ENCODE results near the gene MCF2L2.

Gene MCF2L2

DNA sequence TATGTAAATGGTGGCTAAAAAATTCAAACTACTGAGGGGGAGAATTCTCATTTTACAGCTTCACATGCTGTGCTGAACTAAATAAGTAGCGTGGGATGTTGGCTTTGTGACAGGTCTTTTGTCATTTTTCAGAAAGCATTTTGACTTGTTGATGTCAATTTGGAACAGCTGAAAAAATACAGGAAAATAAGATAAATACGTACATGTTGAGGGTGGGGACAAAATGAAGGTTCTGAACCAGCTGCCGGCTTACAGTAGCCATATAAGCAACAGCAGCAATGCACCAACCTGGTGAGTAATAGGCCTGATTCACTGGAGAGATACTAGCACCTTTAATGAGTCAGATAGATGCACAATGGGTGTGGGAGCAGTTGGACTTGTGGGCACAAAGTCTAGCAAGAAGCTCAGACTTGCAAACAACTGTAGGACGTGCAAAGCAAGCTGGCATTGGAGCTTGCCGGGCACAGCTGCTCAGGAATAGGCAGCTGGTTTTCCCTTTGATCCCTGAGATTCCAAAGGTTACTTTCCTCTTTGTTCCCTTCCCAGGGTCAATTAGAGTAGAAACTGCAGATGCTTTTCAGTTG lies 162.5 kb downstream of the MCF2L2 start:
- TF ChIP-seq, protein P1, sequence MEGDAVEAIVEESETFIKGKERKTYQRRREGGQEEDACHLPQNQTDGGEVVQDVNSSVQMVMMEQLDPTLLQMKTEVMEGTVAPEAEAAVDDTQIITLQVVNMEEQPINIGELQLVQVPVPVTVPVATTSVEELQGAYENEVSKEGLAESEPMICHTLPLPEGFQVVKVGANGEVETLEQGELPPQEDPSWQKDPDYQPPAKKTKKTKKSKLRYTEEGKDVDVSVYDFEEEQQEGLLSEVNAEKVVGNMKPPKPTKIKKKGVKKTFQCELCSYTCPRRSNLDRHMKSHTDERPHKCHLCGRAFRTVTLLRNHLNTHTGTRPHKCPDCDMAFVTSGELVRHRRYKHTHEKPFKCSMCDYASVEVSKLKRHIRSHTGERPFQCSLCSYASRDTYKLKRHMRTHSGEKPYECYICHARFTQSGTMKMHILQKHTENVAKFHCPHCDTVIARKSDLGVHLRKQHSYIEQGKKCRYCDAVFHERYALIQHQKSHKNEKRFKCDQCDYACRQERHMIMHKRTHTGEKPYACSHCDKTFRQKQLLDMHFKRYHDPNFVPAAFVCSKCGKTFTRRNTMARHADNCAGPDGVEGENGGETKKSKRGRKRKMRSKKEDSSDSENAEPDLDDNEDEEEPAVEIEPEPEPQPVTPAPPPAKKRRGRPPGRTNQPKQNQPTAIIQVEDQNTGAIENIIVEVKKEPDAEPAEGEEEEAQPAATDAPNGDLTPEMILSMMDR (IDR thresholded peaks at IDR 0.05), result no peak
- no peak overlapping the region for H3K27ac ChIP-seq

DNA sequence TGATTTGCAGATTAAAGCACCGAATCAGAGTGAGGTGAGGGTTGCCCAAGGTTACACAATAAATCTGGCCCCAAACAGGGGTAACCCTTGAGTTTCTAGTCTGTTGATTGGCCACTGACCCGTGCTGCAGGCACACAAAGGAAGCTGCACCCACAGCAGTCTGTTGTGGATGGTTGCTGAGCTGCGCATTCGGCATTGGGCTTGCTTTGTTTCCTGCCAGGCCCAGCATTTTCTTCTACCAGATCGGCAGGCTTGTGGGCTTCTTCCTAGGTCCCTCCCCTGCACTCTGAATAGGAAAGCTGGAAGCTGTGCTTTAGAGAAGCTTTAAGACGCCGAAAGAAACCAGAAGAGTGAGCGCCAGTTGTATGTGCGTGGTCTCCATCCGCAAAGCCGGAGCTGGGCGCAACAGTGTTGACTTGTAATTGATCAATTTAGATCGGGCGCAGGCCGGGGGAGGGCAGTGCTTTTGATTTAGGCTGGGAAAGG lies 163.2 kb downstream of the MCF2L2 start:
- TF ChIP-seq, protein P1 (IDR thresholded peaks at IDR 0.05), result no peak
- TF ChIP-seq ZFX (IDR thresholded peaks at IDR 0.05; ENCODE audit: borderline replicate concordance), result no peak
- H3K27ac ChIP-seq, result no peak overlapping the region

DNA sequence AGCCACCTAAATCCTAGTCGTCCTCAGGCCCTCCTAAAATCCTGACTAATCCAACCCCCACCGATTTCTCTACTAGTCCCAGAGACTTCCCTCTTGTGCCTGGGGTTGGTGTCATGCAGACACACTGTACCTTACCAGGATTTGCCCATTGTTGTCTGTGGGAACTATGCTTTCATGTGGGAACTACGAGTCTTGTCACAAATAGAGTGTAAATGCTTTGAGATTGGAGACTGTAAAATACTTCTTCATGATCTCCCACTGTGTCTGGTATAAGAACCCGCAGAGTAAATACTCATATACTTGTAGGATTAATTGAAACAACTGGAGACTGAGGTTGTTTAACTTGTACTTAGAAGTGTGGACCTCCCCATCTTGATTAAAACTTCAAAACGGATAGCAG lies 164.2 kb downstream of the MCF2L2 start:
- TF ChIP-seq, protein P1 (IDR thresholded peaks at IDR 0.05), result no peak
- no peak for TF ChIP-seq ZFX (IDR thresholded peaks at IDR 0.05; ENCODE audit: borderline replicate concordance)
- no peak overlapping the region for H3K27ac ChIP-seq

DNA sequence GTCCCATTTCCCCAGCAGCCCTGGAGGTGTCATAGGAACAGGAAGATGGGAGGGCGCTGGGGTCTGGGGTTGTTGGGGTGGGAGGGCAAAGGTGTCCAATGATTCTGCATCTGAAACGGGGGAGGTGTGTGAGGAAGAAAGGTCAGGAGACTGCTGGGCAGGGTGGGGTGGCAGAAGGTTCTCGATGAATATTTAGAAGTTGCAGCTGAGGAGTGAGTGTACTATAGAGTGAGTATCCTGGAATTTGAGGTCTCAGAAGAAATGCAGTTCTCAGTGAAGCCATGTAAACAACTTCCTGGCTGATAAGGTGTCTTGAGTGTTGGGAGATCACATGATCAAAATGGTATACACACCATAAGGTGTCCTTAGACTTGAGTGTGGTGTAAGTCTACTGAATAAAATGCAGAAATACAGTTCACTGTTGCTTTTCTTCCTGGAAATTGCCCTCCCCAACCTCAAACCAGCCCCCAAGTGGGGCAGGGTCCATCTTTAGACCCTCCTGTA lies 165.5 kb downstream of the MCF2L2 start:
- TF ChIP-seq ZFX (IDR thresholded peaks at IDR 0.05; ENCODE audit: borderline replicate concordance), result no peak
- TF ChIP-seq, protein P1 (IDR thresholded peaks at IDR 0.05), result no peak
- H3K27ac ChIP-seq, result no peak overlapping the region

DNA sequence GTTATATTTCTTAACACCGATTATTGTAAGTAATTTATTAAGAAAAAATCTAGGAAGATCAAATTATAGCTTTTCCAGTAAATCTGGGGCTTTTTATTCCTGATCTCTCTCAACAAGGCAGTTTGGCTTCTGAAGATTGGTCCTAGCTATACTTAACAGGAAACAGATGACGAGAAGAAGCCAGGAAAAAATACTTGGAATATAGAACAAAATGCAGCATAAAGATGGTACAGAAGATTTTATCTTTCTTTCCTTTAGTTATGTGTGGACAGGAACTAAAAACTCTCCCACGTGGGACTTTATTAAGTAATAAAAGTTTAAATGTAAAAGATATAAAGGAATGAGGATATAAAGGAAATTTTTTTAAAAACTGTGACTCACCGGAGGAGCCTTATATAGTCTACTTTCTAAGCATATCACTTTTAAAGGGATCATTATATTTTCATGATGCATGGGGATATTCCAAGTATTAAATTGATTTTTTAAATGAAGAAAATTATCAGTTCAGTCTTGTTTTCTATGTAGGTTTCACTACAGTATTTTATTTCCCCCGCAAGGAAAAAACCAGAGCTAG lies 167.2 kb downstream of the MCF2L2 start:
- H3K27ac ChIP-seq, result no peak overlapping the region
- TF ChIP-seq, protein P1 (IDR thresholded peaks at IDR 0.05), result no peak
- TF ChIP-seq ZFX (IDR thresholded peaks at IDR 0.05; ENCODE audit: borderline replicate concordance), result no peak

- no peak overlapping the region for H3K27ac ChIP-seq
- TF ChIP-seq, protein P1 (IDR thresholded peaks at IDR 0.05), result no peak
- TF ChIP-seq ZFX (IDR thresholded peaks at IDR 0.05; ENCODE audit: borderline replicate concordance), result no peak
Measured at GRCh38 chr3:183260167-183260904, 168.1 kb downstream of the MCF2L2 start.

GRCh38 chr3:183259621-183260020 lies 168.8 kb downstream of the MCF2L2 start:
- TF ChIP-seq, protein P1 (IDR thresholded peaks at IDR 0.05), result no peak
- TF ChIP-seq ZFX (IDR thresholded peaks at IDR 0.05; ENCODE audit: borderline replicate concordance), result no peak
- H3K27ac ChIP-seq, result no peak overlapping the region

Data from 22Rv1 (cell line).